Endometrial microvascular endothelial cells (primary cell): Measurements from ENCODE around the gene FBXO34. TPM values are rescaled to one million over a fixed set of nuclear protein-coding genes. Genes with fewer than 3 reads are reported as not detected.

Experiments used
- in situ Hi-C: cut with HindIII; loops from 2 replicates; pipeline ENCODE4 v1.10.0; 2017; ENCODE audit warnings: low sequenced_read_pairs, low pct_unique_long_range_greater_than_20kb; ENCODE audit errors: inconsistent ontology term
- total RNA-seq: library from RNA; depleted of rRNA; stranded (reverse); fragments of >200 nt; gene quantifications from one replicate; pipeline ENCODE4 v1.2.3, GENCODE V29; 2015; ENCODE audit errors: inconsistent ontology term

FBXO34 gene, protein sequence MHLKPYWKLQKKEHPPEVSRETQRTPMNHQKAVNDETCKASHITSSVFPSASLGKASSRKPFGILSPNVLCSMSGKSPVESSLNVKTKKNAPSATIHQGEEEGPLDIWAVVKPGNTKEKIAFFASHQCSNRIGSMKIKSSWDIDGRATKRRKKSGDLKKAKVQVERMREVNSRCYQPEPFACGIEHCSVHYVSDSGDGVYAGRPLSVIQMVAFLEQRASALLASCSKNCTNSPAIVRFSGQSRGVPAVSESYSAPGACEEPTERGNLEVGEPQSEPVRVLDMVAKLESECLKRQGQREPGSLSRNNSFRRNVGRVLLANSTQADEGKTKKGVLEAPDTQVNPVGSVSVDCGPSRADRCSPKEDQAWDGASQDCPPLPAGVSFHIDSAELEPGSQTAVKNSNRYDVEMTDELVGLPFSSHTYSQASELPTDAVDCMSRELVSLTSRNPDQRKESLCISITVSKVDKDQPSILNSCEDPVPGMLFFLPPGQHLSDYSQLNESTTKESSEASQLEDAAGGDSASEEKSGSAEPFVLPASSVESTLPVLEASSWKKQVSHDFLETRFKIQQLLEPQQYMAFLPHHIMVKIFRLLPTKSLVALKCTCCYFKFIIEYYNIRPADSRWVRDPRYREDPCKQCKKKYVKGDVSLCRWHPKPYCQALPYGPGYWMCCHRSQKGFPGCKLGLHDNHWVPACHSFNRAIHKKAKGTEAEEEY
- total RNA-seq, result 16.5 TPM

DNA sequence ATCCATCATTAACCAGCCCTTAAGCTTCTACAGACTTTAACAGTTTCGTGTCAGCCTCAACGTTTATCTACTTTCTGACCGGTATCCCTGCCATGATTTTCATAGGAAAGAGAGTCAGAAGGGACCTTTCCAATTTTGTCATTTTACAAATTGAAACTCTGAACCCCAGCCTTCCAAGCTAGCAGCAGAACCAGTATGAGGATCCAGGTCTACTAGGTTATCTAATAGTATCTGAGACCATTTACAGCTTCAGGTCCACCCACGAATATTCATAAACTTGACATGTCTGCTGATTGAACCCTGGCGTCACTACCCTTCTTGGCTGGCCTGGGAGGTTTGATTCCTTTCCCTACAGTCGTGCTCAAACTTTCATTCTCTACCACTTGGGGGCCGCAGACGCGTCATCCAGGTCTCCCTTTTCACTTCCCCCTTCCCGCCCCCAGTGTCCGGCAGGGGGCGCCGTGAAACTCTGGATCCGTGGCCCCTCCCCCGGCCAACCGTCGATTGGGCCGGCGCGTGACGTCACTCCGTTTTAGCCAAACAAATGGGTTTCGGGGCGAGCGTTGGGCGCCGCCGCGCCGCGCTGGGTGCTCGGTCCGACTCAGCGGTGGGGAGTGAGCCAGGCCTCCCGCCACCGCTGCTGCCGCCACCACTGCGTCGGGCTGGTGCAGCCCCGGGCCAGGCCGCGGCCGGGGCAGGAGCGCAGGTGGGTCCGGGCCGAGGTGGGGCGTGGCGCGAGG lies at the start of gene FBXO34:
TSS of gene FBXO34 (plus strand) at position 590 of the 740 bp plus-strand sequence. CDS start 78,970 bp downstream, outside the sequence.
- in situ Hi-C loops, result no loop called here

DNA sequence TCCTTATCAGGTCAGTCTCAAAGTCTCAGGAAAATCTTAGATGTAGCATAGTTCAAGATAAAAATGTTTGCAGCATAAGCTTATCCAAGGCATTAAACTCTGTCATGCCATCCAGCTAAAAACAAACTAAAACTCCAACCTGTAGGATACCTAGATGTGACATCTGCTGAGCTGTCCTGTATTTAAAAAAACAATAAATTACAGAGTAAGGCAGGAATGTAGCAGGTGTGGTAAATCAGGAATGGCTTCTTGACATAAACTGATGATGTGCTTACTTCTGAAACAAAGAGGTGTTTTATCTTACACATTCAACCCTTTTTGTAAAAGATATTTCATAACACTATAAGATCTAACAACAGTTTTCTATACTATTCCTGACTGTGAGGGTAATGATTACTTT lies 49.3 kb upstream of the FBXO34 start:
- in situ Hi-C loops, result no loop called here

DNA sequence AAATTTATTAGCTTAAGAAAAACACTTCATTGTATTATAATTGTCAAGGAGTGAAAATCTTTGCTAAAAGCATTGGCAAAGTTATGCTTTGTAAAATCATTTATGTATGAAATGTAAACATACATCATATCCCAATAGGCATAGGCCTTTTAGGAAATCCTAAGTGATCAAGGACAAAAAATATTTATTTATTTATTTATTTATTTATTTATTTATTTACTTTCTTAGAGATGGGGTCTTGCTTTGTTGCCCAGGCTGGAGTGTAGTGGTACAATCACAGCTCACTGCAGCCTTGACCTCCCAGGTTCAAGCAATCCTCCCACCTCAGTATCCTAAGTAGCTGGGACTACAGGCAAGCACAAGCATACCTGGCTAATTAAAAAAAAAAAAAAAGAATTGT lies 47.9 kb upstream of the FBXO34 start:
- in situ Hi-C loops, result no loop called here

DNA sequence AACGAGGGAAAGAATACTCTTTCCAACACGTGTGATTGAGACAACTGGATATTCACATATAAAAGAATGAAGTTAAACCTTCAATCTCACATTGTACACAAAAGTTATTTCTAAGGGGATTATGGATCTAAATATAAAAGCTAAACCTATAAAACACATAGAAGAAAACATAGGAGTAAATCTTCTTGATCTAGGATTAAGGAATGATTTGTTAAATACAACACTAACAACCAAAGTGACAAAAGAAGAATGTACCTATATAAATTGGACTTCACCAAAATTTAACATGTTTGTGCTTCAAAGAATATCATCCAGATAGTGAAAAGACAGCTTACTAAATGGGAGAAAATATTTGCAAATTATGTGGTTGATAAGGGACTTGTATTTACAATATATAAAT lies 43.0 kb upstream of the FBXO34 start:
- in situ Hi-C loops, result no loop called here

DNA sequence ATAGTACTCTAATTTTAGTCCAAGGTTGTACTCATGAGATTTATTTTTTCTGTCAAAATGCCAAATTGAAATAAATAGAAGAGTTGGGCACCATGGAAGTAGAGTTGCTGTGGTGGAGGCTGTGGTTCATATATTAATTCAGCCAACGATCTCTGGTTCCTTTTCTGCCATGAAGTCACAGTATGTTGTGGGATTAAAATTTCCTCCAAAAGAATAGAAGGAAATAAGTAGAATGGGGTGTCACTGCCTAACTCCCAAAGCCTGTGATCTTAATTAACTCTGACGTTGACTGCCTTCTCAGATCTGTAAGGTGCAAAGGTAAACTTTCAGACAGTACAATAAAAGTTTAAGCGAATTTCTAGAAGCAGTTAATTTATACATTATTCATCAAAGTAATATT lies 37.6 kb upstream of the FBXO34 start:
- in situ Hi-C loops, result no loop called here

DNA sequence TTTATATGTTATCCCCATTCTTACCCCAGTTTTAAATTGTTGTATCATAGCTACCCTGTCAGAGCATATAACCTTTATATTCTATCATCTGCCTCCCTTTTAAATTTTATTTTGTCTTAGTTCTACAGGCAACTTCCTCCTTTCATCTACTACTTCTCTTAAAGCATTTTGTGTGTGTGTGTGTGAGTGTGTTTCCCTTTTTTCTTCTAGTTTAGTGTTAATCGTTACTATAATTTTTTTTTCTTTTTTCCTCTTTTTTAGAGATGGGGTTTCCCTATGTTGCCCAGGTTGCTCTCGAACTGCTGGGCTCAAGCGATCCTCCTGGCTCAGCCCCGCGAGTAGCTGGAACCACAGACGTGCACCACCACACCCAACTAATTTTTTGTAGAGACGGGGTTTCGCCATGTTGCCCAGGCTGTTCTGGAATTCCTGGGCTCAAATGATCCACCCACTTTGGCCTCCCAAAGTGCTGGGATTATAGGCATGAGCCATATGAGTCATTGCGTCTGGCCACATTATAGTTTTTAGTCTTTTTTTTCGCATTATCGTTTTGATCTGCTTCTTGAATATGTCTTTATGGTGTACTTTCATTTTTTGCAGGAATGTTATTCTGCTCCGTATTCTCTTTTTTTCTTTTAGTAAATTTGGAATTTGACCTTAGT lies 33.1 kb upstream of the FBXO34 start:
- in situ Hi-C loops, result no loop called here

DNA sequence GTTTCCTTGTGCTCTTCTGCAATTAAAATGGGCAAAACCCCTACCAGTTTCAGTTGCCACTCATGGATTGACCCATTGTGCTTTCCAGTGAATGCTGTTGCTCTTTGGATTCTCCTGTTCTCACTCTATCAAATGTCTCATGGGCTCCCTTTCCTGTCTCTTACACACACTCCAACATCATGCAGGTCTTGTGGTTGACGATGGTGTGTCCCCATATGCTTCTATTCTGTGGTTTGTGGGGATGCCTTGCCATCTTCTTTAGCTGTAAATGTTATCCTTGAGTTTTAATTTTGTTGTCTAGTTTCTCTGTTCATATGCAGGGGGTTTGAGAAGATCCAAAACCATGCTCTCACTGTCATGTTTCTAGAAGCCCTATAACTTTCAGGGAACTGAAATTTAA lies 31.9 kb upstream of the FBXO34 start:
- in situ Hi-C loops, result no loop called here

DNA sequence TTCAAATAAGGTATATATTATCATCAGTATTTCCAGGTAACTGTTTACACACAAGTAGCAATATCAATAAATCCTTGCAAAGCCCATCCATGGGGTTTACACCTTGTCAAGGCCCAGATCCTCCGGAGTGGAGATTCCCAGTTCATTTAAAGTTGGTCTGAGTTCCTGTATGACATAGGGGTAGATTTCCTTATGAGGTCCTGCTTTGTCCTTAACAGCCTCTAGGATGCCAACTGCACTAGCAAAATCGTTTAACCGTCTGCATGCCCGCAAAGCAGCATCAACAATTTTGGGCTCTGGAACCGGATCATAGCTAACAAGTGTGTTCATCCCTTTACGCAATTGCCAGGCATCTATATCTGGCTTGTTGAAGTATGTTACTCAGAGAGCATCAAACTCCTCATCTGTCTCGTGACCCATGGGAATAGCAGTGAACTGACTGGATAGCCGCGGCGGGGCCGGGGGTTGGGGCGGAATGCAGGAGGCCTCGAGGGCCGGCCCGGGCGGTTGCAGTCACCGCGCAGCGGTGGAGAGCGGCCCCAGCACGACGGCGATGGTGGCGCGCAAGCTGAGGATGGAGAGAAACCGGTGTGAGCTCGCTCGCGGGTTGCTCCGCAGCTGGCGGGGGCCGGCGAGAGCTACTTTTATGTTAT lies 30.6 kb upstream of the FBXO34 start:
- in situ Hi-C loops, result no loop called here

DNA sequence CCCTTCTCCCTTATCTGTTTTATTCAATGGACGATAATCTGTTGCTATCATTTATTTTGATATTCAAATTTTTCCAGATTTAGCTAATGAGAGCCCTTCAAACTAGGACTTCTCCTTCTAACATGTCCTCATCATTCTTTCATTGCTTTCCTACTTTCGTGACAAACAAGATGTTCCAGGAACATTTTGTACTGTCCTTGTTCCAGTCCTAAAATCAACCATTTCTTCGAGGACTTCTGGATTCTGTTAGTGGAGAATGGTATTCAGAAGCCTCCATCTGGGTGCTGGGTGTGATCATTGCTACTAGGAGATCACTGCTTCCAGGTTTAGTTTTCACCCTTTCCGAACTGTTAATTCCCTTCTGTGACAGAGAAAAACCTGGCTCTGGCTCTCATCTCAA lies 29.5 kb upstream of the FBXO34 start:
- in situ Hi-C loops, result no loop called here

DNA sequence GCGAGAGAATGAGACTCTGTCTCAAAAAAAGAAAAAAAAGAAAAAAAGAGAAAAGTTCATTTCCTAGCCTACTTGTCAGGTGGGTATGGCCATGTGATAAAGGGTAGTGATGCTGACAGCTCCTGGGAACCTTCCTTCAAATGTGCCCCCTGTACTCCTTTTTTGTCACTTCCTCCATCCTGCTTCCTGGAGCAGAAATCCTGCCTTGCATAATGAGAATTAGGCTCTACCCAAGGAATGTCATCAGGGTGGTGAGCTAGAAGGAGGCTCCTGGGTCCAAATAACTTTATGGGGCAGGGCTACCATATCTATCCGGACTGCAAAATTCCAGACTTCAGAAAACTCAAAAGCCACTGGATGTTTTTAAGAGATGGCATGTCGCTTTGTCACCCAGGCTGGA lies 27.8 kb upstream of the FBXO34 start:
- in situ Hi-C loops, result no loop called here

DNA sequence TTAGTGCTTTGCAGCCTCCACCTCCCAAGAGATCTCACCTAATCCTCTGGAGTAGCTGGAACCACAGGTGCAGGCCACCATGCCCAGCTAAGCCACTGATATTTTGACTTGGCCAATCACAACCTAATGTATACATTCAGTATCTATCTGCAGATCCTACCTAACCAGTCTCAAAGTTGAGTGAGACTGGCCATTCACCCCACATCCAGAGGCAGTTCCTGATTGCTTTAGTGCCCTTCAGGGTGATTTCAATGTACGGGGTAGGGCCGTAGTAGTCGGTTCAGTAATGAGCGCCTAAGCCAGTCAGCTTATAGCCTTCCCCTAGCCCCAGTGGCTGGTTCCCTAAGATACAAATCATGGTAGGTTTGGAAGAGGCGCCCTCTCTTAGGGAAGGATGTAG lies 27.4 kb upstream of the FBXO34 start:
- in situ Hi-C loops, result no loop called here

DNA sequence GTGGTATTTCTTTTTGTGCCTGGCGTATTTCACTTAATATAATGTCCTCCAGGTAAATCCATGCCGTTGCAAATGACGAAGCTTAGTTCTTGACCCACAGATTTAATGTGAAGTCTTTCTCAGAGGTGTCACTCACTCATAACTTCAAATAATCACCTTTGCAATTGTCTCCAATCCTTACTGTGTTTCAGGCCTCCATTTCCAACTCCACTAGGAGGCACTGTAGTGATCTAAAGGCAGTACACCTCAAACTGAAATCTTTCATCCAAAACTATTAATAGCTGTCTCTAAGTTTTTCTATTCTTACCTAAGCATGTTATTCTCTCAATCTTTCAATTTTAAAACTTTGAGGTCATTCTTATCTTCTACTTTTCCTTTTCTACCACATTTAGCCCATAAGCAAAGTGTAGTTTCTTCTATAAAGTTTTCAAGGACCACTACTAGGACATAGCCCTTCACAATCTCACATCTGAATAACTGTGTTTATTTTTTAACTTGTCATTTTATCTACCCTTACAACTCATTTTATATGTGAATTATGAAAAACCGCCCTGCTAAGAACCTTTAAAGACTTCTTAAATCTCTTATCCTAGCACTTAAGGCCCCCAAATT lies 25.5 kb upstream of the FBXO34 start:
- in situ Hi-C loops, result no loop called here

DNA sequence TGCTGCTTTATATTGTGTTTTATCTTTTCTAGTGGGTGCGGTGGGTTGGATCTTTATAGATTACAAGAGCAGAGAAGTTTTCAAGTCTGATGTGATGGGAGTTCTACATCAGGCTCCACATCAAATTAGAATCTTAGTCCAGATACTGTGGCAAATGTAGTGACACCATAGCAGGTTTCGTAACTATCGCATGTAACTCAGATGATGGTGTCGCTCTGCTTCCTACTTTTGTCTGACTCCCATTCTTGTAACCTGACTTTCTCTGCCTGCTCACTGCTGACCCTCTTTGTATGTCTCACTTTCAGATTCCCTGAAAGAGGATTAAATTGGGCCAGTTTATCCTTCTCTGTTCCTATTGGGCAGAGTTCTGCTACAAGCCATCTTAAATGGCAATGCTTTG lies 22.8 kb upstream of the FBXO34 start:
- in situ Hi-C loops, result no loop called here

DNA sequence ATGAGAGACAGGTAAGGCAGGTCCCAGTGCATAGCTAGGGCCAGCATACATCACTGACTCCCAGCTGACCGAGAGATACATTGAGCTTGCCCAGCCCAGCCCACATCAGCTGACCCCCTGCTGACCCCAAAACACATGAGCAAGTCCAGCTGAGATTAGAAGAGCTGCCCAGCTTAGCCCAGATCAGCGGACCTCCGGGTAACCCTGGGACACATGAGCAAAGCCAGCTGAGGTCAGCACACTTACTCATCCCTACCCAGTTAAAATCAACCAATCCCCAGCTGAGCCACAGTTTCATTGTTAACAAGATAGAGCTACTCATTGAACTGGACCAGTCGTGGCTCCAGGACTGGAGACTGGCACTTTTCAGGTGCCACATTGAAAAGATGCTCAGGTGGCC lies 21.8 kb upstream of the FBXO34 start:
- in situ Hi-C loops, result no loop called here

DNA sequence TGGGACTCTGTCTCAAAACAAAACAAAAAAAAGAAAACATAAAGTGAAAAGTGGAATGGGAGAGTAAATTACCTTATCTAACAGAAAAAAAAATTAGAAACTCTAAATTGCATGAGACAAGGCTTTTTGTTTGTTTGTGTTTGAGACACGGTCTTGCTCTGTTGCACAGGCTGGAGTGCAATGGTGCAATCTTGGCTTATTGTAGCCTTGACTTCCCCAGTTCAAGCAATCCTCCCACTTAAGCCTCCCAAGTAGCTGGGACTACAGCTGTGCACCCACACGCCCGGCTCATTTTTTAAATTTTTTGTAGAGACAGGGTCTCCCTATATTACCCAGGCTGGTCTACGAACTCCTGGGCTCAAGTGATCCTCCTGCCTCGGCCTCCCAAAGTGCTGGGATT lies 17.9 kb upstream of the FBXO34 start:
- in situ Hi-C loops, result no loop called here

DNA sequence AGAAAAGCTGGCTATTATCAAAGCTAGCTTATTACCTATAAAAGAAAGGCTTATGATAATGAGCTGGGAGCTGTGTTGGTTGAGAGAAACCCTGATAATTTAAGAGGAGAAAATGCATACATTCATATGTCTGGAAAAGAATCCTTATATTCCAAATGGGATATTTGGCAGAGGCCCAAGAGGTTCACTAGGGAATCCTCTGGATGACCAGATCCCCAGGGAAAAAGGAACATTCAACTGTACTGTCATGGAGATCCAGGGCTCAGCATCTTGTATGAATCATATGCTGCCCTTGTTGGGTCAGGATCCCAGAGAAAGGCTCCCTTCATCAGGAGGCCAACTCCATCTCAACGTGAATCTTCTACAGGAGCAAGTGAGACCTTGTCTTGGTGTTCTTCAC lies 16.6 kb upstream of the FBXO34 start:
- in situ Hi-C loops, result no loop called here

DNA sequence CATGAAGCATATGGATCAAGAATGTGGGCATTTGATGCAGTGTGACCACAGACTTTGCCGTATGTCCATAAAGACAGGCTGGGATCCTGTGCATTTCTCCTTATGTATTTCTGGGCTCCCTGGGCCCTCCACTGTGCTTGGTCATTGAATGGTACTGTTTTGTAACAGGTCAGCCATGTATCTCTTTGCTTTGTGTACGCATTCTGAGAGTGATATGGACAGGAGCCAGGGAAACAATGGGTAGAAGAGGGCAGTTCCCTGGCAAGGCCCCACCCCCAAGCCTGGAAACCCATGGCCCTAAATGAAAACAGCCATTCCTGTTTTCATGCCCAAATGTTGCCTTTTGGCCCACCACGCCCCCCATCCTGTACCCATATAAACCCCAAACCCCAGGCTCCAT lies 15.2 kb upstream of the FBXO34 start:
- in situ Hi-C loops, result no loop called here

DNA sequence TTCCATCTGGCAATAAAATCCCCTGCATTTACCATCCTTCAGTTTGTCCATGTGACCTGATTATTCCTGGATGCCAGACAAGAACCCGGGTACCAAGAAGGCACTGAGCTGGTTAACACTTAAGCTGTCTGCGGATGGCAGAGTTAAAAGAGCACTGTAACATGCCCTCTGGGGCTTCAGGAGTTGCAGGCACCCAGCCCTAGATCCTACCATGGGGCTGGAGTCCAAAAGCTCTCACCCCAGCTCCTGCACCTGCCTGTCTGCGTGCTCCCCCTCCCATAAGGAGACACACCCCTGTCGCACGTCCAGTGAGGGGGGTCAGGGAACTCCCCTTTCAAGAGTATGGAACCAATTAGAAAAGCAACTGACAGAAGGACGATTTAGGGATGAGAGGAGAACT lies 14.6 kb upstream of the FBXO34 start:
- in situ Hi-C loops, result no loop called here
